Keratinocyte (primary cell): ENCODE measurements around the gene SLC29A1. TPM values are rescaled to one million over a fixed set of nuclear protein-coding genes. Genes with fewer than 3 reads are reported as not detected.

Experiments used
- DNase-seq: peaks from one replicate; pipeline ENCODE4 v3.0.0-alpha.2; 2011; ENCODE audit warnings: low read depth, missing footprints, low spot score
- FAIRE-seq: peaks from 2 replicates; lab custom pipeline; 2011; peaks lifted over from hg19 to GRCh38; lab: Jason Lieb, UNC
- H2AFZ ChIP-seq: 2 replicates; pipeline ENCODE4 v1.6.0; 2012; ENCODE audit warnings: low read length, control low read depth, inconsistent platforms; ENCODE audit not compliant: control insufficient read depth
- H3K27ac ChIP-seq: 2 replicates; pipeline ENCODE4 v1.5.1; 2011; ENCODE audit warnings: low read length; ENCODE audit not compliant: control insufficient read depth, insufficient read depth
- H3K27me3 ChIP-seq: 3 replicates; pipeline ENCODE4 v1.6.0; 2011; ENCODE audit warnings: low read length; ENCODE audit not compliant: control insufficient read depth, insufficient read depth; ENCODE audit errors: extremely low read depth
- H3K36me3 ChIP-seq, 2 experiments: 2 replicates in 1 of 2; 3 replicates in 1 of 2; pipeline ENCODE4 v1.5.1; 2011; ENCODE audit warnings: low read length in 2 of 2, mild to moderate bottlenecking in 1 of 2; ENCODE audit not compliant: control insufficient read depth in 2 of 2, insufficient read depth in 2 of 2; ENCODE audit errors: extremely low read depth in 1 of 2
- H3K4me1 ChIP-seq: 3 replicates; pipeline ENCODE4 v1.5.1; 2011; ENCODE audit warnings: low read length; ENCODE audit not compliant: control insufficient read depth, insufficient read depth; ENCODE audit errors: extremely low read depth
- H3K4me2 ChIP-seq: 3 replicates; pipeline ENCODE4 v1.6.0; 2011; ENCODE audit warnings: low read depth, low read length; ENCODE audit not compliant: control insufficient read depth, insufficient read depth; ENCODE audit errors: extremely low read depth
- H3K4me3 ChIP-seq, 3 experiments: fragments of 200-600 bp in 1 of 3; sonication (generic) in 1 of 3; 2 replicates in 2 of 3; 3 replicates in 1 of 3; pipeline ENCODE4 v1.5.1; 2011 to 2016; ENCODE audit warnings: low read length in 3 of 3, mild to moderate bottlenecking in 3 of 3, control low read depth in 2 of 3, inconsistent platforms in 1 of 3, low read depth in 1 of 3, mixed read lengths in 1 of 3, mixed run types in 1 of 3, moderate library complexity in 1 of 3; ENCODE audit not compliant: control insufficient read depth in 2 of 3, insufficient read depth in 2 of 3; ENCODE audit errors: extremely low read depth in 1 of 3
- H3K79me2 ChIP-seq: 2 replicates; pipeline ENCODE4 v1.6.0; 2012; ENCODE audit warnings: low read length; ENCODE audit not compliant: control insufficient read depth, insufficient read depth
- H3K9ac ChIP-seq: 3 replicates; pipeline ENCODE4 v1.6.0; 2011; ENCODE audit warnings: low read length; ENCODE audit not compliant: control insufficient read depth, insufficient read depth; ENCODE audit errors: extremely low read depth
- H3K9me1 ChIP-seq: 3 replicates; pipeline ENCODE4 v1.6.0; 2011; ENCODE audit warnings: low read length; ENCODE audit not compliant: control insufficient read depth, insufficient read depth; ENCODE audit errors: extremely low read depth
- H3K9me3 ChIP-seq: 2 replicates; pipeline ENCODE4 v1.5.1; 2012; ENCODE audit warnings: low read depth, low read length; ENCODE audit not compliant: control insufficient read depth
- H4K20me1 ChIP-seq: 3 replicates; pipeline ENCODE4 v1.6.0; 2011; ENCODE audit warnings: low read length; ENCODE audit not compliant: control insufficient read depth, insufficient read depth; ENCODE audit errors: extremely low read depth
- CTCF ChIP-seq, 3 experiments: IDR thresholded peaks in 1 of 3; conservative IDR thresholded peaks in 1 of 3; optimal IDR thresholded peaks in 1 of 3; 2 replicates in 2 of 3; 3 replicates in 1 of 3; pipeline versions ENCODE3 to v1.5.1; 2011; ENCODE audit warnings: low read length in 3 of 3, mild to moderate bottlenecking in 3 of 3, moderate library complexity in 2 of 3, control low read depth in 1 of 3, inconsistent platforms in 1 of 3; ENCODE audit not compliant: insufficient read depth in 2 of 3; ENCODE audit errors: extremely low read depth in 1 of 3
- EZH2 ChIP-seq: IDR thresholded peaks from one replicate; pipeline ENCODE4 v1.6.1; 2012; ENCODE audit warnings: inconsistent platforms, mild to moderate bottlenecking, low read length, moderate library complexity
- dilution Hi-C: fragments of 300-500 bp; cut with MboI; formaldehyde crosslinking; loops from one replicate; pipeline ENCODE4 v1.7.0; 2020; ENCODE audit warnings: low sequenced_read_pairs; ENCODE audit not compliant: extremely low pct_ligation_motif_present
- polyA plus RNA-seq, 5 experiments: library from polyadenylated mRNA; depleted of rRNA in 3 of 5; stranded (reverse) in 3 of 5; stranded (forward) in 1 of 5; unstranded in 1 of 5; fragments of >200 nt; gene quantifications; 1 replicate in 1 of 5; 2 replicates in 3 of 5; 3 replicates in 1 of 5; pipeline versions ENCODE4 v1.2.1 to v1.2.3, GENCODE V29; 2011 to 2012; ENCODE audit warnings: missing spikeins in 2 of 5, low read depth in 1 of 5, low replicate concordance in 1 of 5

SLC29A1 gene
- polyA plus RNA-seq, 1 donor (not counting 4 experiments of a cell fraction or from before 2014, with no cell fraction given), result 51.0 TPM

GRCh38 chr6:44258921-44259320 is 35.5 kb downstream of the SLC29A1 start:
- Histone ChIP-seq H3K79me2 (peaks cover 37% of the 10 kb centered on the region), H4K20me1 (peaks cover 24% of the 10 kb centered on the region), H3K4me2 (no peak overlapping the region), H3K4me1 (peaks cover 36% of the 10 kb centered on the region), H2AFZ (no peak overlapping the region), H3K9me3 (no peaks in the 10 kb centered on the region), H3K27ac (no peak overlapping the region), H3K36me3 (peaks cover 26 to 43% of the 10 kb centered on the region in 2 experiments), H3K4me3 (no peak overlapping the region), H3K27me3 (no peaks in the 10 kb centered on the region), H3K9me1 (peaks cover 2% of the 10 kb centered on the region), H3K9ac (no peak overlapping the region)
- no peak for TF ChIP-seq CTCF (optimal IDR thresholded peaks at IDR 0.05 in 1 of 3, IDR thresholded peaks at IDR 0.05 in 1 of 3, conservative IDR thresholded peaks at IDR 0.05 in 1 of 3; ENCODE audit: extremely low read depth in 1 of 3, insufficient read depth in 2 of 3, low read length in 3 of 3)
- no peak for TF ChIP-seq EZH2
- FAIRE-seq, result no peak
- no peak for DNase-seq
- dilution Hi-C loops, result no loop called here

- peaks cover 14% of the 10 kb centered on the region for H4K20me1 ChIP-seq
- dilution Hi-C loops, result no loop called here
- H3K4me3 ChIP-seq, result no peak overlapping the region
- peaks cover 2% of the 10 kb centered on the region for H3K9me1 ChIP-seq
- H3K79me2 ChIP-seq, result peaks cover 44% of the 10 kb centered on the region
- TF ChIP-seq EZH2 (no peak), CTCF (optimal IDR thresholded peaks at IDR 0.05 in 1 of 3, IDR thresholded peaks at IDR 0.05 in 1 of 3, conservative IDR thresholded peaks at IDR 0.05 in 1 of 3; ENCODE audit: extremely low read depth in 1 of 3, insufficient read depth in 2 of 3, low read length in 3 of 3) (no peak)
- no peak overlapping the region for H3K27ac ChIP-seq
- H3K4me1 ChIP-seq, result peaks cover 41% of the 10 kb centered on the region
- no peaks in the 10 kb centered on the region for H3K9me3 ChIP-seq
- H3K27me3 ChIP-seq, result no peaks in the 10 kb centered on the region
- no peak overlapping the region for H2AFZ ChIP-seq
- no peak for DNase-seq
- no peak overlapping the region for H3K9ac ChIP-seq
- no peak for FAIRE-seq
- H3K36me3 ChIP-seq, result peaks cover 19 to 32% of the 10 kb centered on the region in 2 experiments
- no peak overlapping the region for H3K4me2 ChIP-seq
These were observed 36.6 kb downstream of the SLC29A1 start for GRCh38 chr6:44260011-44260410.
